ENCODE data around the gene ABCF3.

ABCF3 gene

DNA sequence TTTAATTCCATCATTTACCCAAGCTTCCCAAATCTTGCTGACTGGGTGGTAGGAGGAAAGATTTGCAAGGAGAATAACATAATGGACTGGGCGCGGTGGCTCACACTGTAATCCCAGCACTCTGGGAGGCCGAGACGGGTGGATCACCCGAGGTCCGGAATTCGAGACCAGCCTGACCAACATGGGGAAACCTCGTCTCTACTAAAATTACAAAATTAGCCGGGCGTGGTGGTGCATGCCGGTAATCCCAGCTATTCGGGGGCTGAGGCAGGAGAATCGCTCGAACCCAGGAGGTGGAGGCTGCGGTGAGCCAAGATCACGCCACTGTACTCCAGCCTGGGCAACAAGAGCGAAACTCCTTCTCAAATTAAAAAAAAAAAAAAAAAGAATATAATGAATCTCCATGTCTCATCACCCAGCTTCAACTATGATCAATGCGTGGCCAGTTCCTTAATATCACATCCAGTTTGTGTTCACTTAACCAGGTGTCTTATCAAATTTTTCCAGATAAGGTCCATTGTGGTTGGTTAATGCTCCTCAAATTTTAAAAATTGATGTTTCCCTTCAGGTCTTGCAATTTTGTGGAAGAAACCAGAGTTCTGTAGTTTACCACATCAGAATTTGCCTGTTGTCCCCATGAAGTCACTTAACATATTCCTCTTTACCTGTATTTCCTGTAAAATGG is 1.3 kb upstream of the ABCF3 start:
- H3K9ac ChIP-seq: no peak overlapping the region
- H3K36me3 ChIP-seq: peaks cover 76% of the 10 kb centered on the region
- H4K20me1 ChIP-seq: peaks cover 36% of the 10 kb centered on the region
- H3K4me1 ChIP-seq: peaks cover 25% of the 10 kb centered on the region
- TF ChIP-seq Cebpa-rat (IDR thresholded peaks at IDR 0.05): no peak
- no peaks in the 10 kb centered on the region for H3K27me3 ChIP-seq
- no peaks in the 10 kb centered on the region for H3K9me3 ChIP-seq
- peak overlapping the region; percentile 88 for H3K27ac ChIP-seq
- no peak overlapping the region for H3K4me3 ChIP-seq
- H3K4me2 ChIP-seq: peak overlapping the region; percentile 91

DNA sequence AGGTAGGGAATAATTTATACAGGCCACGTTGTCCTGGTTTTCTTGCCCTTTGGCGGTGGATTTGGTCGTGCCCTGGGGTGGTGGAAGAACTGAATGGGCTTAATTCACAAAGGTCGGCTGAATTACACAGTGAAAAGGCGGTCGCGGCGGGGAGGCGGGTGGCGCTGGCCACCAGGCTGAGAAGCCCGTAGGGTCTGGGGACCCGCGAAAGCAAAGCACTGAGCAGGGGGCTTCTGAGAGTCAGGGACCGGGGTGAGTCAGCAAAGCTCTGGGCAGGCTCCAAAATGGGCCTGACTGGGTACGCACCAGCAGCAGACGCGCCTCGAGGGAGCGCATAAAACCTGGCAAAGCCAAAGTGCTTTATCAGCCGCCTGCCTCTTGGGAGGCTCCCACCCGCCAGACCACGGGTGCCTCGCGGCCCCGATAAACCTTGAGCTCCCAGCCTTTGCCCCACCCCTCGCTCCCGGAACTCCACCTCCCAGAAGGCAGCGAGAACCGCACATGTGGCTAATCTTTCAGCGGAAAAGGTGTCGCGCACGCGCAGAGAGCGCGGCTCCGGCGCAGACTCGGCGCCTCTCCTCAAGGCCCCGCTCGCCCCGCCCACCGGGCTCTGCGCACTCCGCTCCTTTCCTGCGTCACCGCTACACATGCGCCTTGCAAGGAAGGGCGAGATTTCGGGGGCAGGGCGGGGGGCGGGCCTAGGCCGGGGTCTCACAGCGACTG is 377 bp upstream of the ABCF3 start:
- Histone ChIP-seq H3K4me2 (peak overlapping the region; percentile 99), H3K4me1 (peaks cover 25% of the 10 kb centered on the region), H3K36me3 (peaks cover 76% of the 10 kb centered on the region), H3K27me3 (no peaks in the 10 kb centered on the region), H4K20me1 (peaks cover 42% of the 10 kb centered on the region), H3K4me3 (peak overlapping the region; percentile 93), H3K27ac (peak overlapping the region; percentile 88), H3K9me3 (no peaks in the 10 kb centered on the region), H3K9ac (peak overlapping the region; percentile 91)
- TF ChIP-seq Cebpa-rat (IDR thresholded peaks at IDR 0.05): no peak

DNA sequence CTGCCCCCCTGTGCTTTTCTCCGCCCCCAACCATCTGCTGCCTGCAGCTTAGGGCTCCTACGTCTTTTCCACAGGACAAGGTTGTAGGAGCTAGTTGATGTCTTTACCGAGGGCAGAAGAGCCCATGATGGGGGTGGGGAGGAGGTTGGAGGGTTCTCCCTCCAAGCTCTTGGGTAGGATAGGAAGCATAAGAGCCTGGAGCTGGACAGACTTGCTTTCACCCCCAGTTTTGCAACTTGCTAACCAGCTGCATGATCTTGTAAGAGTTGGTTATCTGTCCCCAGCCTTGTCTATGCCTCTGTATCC is 856 bp downstream of the ABCF3 start:
- Histone ChIP-seq H3K9me3 (no peaks in the 10 kb centered on the region), H3K27me3 (no peaks in the 10 kb centered on the region), H3K27ac (peak overlapping the region; percentile 83)

DNA sequence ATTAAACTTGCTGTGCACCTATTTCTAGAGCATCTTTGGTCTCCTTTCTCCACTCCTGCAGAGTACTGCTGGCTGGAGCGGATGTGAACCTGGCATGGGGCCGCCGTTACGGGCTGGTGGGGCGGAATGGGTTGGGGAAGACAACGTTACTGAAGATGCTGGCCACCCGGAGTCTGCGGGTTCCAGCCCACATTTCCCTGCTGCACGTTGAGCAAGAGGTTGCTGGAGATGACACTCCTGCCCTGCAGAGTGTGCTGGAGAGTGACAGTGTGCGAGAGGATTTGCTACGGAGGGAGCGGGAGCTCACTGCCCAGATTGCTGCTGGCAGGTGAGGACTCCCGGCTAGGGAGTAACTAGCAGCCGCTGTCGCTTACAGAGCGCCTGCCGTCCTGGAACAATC is 2.1 kb downstream of the ABCF3 start:
- no peak overlapping the region for H3K4me3 ChIP-seq
- no peaks in the 10 kb centered on the region for H3K27me3 ChIP-seq
- no peak overlapping the region for H3K27ac ChIP-seq
- no peak overlapping the region for H3K4me2 ChIP-seq
- H3K9ac ChIP-seq: peak overlapping the region; percentile 91; the same call in 1 of the 2 replicates
- peaks cover 48% of the 10 kb centered on the region for H4K20me1 ChIP-seq
- no peaks in the 10 kb centered on the region for H3K9me3 ChIP-seq
- peaks cover 25% of the 10 kb centered on the region for H3K4me1 ChIP-seq
- TF ChIP-seq Cebpa-rat (IDR thresholded peaks at IDR 0.05): no peak
- H3K36me3 ChIP-seq: peaks cover 76% of the 10 kb centered on the region

More for the DNA sequence above, 856 bp downstream of the ABCF3 start:
- H3K9ac ChIP-seq: peak overlapping the region; percentile 91
- H3K36me3 ChIP-seq: peaks cover 76% of the 10 kb centered on the region
- peak overlapping the region; percentile 99 for H3K4me2 ChIP-seq
- no peak for TF ChIP-seq Cebpa-rat (IDR thresholded peaks at IDR 0.05)
- peak overlapping the region; percentile 93 for H3K4me3 ChIP-seq
- H4K20me1 ChIP-seq: peaks cover 48% of the 10 kb centered on the region
- H3K4me1 ChIP-seq: peaks cover 25% of the 10 kb centered on the region

DNA sequence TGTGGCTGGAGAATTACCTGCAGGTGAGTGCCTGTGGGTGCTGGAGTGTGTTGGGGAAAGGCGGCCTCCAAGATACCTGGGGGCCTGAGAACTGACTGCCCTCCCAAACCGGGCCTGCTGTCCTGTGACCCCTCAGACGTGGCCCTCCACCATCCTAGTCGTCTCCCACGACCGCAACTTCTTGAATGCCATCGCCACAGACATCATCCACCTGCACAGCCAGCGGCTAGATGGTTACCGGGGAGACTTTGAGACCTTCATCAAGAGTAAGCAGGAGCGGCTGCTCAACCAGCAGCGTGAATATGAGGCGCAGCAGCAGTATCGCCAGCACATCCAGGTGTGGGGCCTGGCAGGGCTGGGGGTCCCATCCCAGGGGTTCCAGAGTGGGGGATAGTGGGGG is 3.4 kb downstream of the ABCF3 start:
- Histone ChIP-seq H3K27me3 (no peaks in the 10 kb centered on the region), H3K36me3 (peaks cover 76% of the 10 kb centered on the region), H3K9ac (no peak overlapping the region), H3K4me3 (no peak overlapping the region), H4K20me1 (peaks cover 48% of the 10 kb centered on the region), H3K9me3 (no peaks in the 10 kb centered on the region), H3K4me1 (peaks cover 25% of the 10 kb centered on the region), H3K27ac (no peak overlapping the region), H3K4me2 (no peak overlapping the region)
- TF ChIP-seq Cebpa-rat (IDR thresholded peaks at IDR 0.05): no peak

DNA sequence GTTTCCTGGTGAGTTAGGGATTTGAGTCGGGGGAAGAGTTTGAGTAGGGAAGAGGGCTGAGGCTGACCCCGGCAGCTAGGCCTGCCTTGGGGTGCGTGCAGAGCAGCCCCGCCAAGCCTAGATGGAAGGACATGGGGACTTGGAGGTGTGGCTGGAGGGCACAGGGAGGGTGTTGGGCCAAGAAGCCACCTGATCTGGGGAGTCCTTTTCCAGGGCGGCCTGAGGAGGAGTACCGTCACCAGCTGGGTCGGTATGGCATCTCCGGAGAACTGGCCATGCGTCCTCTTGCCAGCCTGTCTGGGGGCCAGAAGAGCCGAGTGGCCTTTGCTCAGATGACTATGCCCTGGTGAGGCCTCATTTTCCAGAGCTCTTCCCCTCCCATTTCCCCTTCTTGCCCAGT is 6.9 kb downstream of the ABCF3 start:
- TF ChIP-seq Cebpa-rat (IDR thresholded peaks at IDR 0.05): no peak
- peaks cover 31% of the 10 kb centered on the region for H4K20me1 ChIP-seq
- H3K9me3 ChIP-seq: no peaks in the 10 kb centered on the region
- H3K4me3 ChIP-seq: no peak overlapping the region
- H3K4me1 ChIP-seq: 0 out of 2 replicates have a peak, but pooled peaks cover 4% of the 10 kb centered on the region
- H3K27me3 ChIP-seq: no peaks in the 10 kb centered on the region
- H3K9ac ChIP-seq: no peak overlapping the region
- no peak overlapping the region for H3K27ac ChIP-seq
- H3K36me3 ChIP-seq: peaks cover 89% of the 10 kb centered on the region
- no peak overlapping the region for H3K4me2 ChIP-seq

DNA sequence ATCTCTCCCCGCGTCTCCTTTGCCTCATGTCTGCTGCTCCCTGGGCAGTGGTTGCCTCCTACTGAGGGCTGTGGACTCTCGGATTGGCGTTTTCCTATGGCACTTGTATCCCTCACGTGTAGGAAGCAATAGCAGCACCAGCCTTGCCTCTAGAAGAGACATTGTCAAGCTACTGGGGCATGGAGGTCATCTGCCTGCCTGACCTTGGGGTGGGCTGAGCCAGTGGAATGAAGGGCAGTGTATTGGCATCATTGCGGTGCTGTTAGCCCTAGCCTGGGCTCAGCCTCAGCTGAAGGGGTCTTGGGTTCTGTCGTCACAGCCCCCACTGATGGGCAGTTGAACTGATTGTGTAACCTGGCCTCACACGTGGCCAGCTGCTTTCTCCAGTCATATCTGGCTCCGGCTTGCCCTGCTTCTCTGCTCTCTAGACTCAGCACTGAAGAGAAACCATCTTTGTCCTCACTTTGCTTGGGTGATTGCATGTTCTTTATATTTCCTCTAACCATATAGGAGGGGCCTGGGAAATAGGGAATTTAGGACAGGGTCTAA is 8.1 kb downstream of the ABCF3 start:
- Histone ChIP-seq H3K4me3 (no peak overlapping the region), H3K27me3 (no peaks in the 10 kb centered on the region), H3K9me3 (no peaks in the 10 kb centered on the region), H3K36me3 (peaks cover 78% of the 10 kb centered on the region), H3K27ac (no peak overlapping the region), H3K9ac (no peak overlapping the region), H3K4me2 (no peak overlapping the region), H3K4me1 (no peaks in the 10 kb centered on the region), H4K20me1 (peaks cover 19% of the 10 kb centered on the region)
- no peak for TF ChIP-seq Cebpa-rat (IDR thresholded peaks at IDR 0.05)

DNA sequence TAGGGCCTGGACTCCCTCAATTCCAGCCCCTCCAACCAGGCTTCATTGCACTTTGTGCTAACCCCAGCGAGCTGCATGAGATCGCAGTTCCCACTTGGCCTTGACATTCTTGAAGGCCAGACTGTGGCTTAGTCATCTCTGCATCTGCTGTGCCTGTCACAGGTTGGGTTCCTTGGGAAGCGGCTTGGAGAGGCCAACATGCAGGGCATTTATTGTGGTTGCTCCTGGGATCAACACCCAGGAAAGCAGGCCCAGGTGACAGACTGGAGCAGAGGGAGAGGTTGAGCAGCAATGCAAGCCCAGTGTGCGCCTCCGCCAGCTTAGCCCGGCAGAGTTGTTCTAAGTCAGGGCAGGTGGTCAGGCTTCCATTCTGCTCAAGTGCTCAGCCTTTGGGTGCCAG is 10.5 kb downstream of the ABCF3 start:
- Histone ChIP-seq H3K27me3 (no peaks in the 10 kb centered on the region), H3K9me3 (no peaks in the 10 kb centered on the region), H4K20me1 (no peaks in the 10 kb centered on the region), H3K27ac (no peak overlapping the region), H3K36me3 (peaks cover 53% of the 10 kb centered on the region), H3K4me3 (no peak overlapping the region), H3K4me1 (no peaks in the 10 kb centered on the region), H3K4me2 (no peak overlapping the region), H3K9ac (no peak overlapping the region)
- no peak for TF ChIP-seq Cebpa-rat (IDR thresholded peaks at IDR 0.05)

DNA sequence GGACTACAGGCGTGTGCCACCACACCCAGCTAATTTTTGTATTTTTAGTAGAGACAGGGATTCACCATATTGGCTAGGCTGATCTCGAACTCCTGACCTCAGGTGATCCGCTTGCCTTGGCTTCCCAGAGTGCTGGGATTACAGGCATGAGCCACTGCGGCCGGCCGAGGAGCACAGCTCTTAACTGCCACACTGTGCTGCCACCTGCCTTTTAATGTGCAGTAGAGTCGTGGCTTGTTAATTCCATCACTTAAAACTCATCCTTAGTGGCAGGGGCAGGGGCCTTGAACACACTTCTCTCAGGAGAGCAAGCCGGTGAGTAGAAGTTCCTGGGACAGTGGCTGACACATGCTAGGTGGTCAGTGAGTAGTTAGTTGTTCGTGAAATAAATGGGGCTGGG is 12.5 kb downstream of the ABCF3 start:
- H4K20me1 ChIP-seq: no peaks in the 10 kb centered on the region
- no peak overlapping the region for H3K27ac ChIP-seq
- no peak overlapping the region for H3K4me3 ChIP-seq
- H3K4me1 ChIP-seq: no peaks in the 10 kb centered on the region
- no peak for TF ChIP-seq Cebpa-rat (IDR thresholded peaks at IDR 0.05)
- no peaks in the 10 kb centered on the region for H3K9me3 ChIP-seq
- H3K9ac ChIP-seq: no peak overlapping the region
- no peaks in the 10 kb centered on the region for H3K27me3 ChIP-seq
- H3K4me2 ChIP-seq: no peak overlapping the region
- peaks cover 33% of the 10 kb centered on the region for H3K36me3 ChIP-seq

DNA sequence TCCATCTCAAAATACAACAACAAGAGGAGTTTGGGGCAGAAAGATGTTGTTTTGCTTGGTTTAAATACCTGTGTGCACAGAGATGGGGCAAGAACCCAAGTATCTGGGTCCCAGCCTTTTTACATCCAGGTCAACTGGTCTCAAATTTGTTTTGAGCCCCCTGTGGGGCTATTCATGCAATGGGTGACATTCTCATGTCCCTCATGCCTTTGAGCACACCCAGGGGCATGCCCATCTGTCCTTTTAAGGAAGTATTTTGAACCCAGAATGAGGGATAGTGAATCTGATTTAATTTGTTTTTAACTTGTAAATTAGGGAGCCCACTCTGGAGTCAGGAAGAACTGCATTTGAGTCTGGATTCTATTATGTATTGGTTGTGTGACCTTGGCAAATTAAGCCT is 14.8 kb downstream of the ABCF3 start:
- no peak overlapping the region for H3K4me2 ChIP-seq
- H3K4me1 ChIP-seq: no peaks in the 10 kb centered on the region
- no peaks in the 10 kb centered on the region for H4K20me1 ChIP-seq
- no peak overlapping the region for H3K4me3 ChIP-seq
- H3K27ac ChIP-seq: no peak overlapping the region
- H3K36me3 ChIP-seq: peaks cover 10% of the 10 kb centered on the region
- no peaks in the 10 kb centered on the region for H3K27me3 ChIP-seq
- no peak for TF ChIP-seq Cebpa-rat (IDR thresholded peaks at IDR 0.05)
- no peaks in the 10 kb centered on the region for H3K9me3 ChIP-seq
- H3K9ac ChIP-seq: no peak overlapping the region

All from BLaER1 (cell line).